HG02981 (cell line): Measurements from ENCODE around the gene KCNJ6.
"Not testable (repeated sequence)": the region's sequence is repeated elsewhere in the genome, so short reads cannot be mapped to it uniquely, and the experiment has no call there.

ENCODE experiments used
- ATAC-seq: cut with Tn5 transposase; IDR thresholded peaks from one replicate; pipeline ENCODE4 v1.9.1; 2021; ENCODE audit warnings: mild to moderate bottlenecking, moderate library complexity; ENCODE audit not compliant: unreplicated experiment

Gene KCNJ6

GRCh38 chr21:37579356-37579755, 336.9 kb downstream of the KCNJ6 start:
- ATAC-seq: no peak

GRCh38 chr21:37578471-37579126, 337.7 kb downstream of the KCNJ6 start:
- no peak for ATAC-seq

- not testable (repeated sequence) for ATAC-seq
These were observed 339.3 kb downstream of the KCNJ6 start for GRCh38 chr21:37576929-37577328.

GRCh38 chr21:37575580-37575979, 340.7 kb downstream of the KCNJ6 start:
- no peak for ATAC-seq

- no peak for ATAC-seq
These were observed 341.5 kb downstream of the KCNJ6 start for GRCh38 chr21:37574751-37575150.

GRCh38 chr21:37574316-37574715, 341.9 kb downstream of the KCNJ6 start:
- ATAC-seq: no peak

GRCh38 chr21:37571442-37571841, 344.8 kb downstream of the KCNJ6 start:
- ATAC-seq: no peak

GRCh38 chr21:37568916-37569315, 347.3 kb downstream of the KCNJ6 start:
- no peak for ATAC-seq

GRCh38 chr21:37568415-37568814, 347.8 kb downstream of the KCNJ6 start:
- no peak for ATAC-seq

- ATAC-seq: no peak
These were observed 349.3 kb downstream of the KCNJ6 start for GRCh38 chr21:37566790-37567615.

- no peak for ATAC-seq
These were observed 350.6 kb downstream of the KCNJ6 start for GRCh38 chr21:37565530-37566223.

- ATAC-seq: no peak
These were observed 351.2 kb downstream of the KCNJ6 start for GRCh38 chr21:37564924-37565529.

- ATAC-seq: peak; percentile 49
These were observed 351.8 kb downstream of the KCNJ6 start for GRCh38 chr21:37564341-37564923.

GRCh38 chr21:37563641-37564340, 352.5 kb downstream of the KCNJ6 start:
- peak; percentile 89 for ATAC-seq

- ATAC-seq: peak; percentile 4
These were observed 353.2 kb downstream of the KCNJ6 start for GRCh38 chr21:37562920-37563640.

- ATAC-seq: no peak
These were observed 354.0 kb downstream of the KCNJ6 start for GRCh38 chr21:37561941-37562919.

- no peak for ATAC-seq
These were observed 354.8 kb downstream of the KCNJ6 start for GRCh38 chr21:37561506-37561905.

GRCh38 chr21:37560385-37560784, 355.9 kb downstream of the KCNJ6 start:
- no peak for ATAC-seq
